ENCODE measurements around the gene SPTB. TPM values are rescaled to one million over a fixed set of nuclear protein-coding genes. Genes with fewer than 3 reads are reported as not detected.

SPTB gene
- total RNA-seq, 1 donor from 2014 or later: 4.6 TPM

DNA sequence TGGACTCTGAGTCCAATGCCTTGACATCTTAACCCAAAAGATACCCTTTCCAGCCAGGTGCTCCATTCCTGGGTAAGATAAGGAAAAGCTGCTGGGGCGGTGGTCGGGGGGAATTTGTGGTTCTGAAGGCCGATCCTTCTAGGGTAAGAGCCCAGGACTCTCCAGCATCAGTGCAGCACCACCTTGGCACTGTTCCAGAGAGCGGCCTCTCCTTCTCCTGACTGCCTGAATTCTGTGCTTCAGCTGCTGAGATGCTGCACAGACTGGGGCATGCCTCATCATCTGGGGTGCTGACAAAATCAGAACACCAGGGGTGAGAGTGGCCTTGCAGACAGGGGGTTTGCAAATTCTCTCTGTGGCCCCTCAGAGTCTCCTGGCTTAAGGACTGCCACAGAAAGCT, 87.5 kb downstream of the SPTB start:
- DNase-seq (ENCODE audit: low read depth): no peak

- no peak for DNase-seq (ENCODE audit: low read depth)
These were observed 89.2 kb downstream of the SPTB start for GRCh38 chr14:64790478-64790877.

- DNase-seq (ENCODE audit: low read depth): no peak
These were observed 90.0 kb downstream of the SPTB start for GRCh38 chr14:64789696-64790095.

GRCh38 chr14:64788706-64789105, 91.0 kb downstream of the SPTB start:
- DNase-seq (ENCODE audit: low read depth): peak; percentile 77

DNA sequence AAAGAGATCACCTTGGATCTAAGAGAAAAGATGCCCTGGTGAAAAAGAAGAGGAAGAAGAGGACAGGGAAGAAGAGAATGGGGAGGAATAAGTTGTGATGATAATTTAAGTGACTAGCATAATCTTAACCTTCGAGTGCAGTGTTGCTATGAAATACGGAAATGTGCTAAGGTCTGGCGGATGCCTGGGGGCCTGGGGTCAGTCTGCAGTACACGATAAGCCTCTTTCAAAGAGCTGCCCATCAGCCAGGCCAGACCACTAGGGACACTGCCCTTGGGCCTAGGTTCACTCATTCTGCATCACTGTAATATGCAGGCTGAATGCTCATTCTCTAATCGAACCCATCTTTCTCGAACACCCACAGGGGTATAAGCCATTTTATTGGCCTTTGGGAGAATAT, 92.1 kb downstream of the SPTB start:
- no peak for DNase-seq (ENCODE audit: low read depth)

- DNase-seq (ENCODE audit: low read depth): peak; percentile 24
These were observed 93.2 kb downstream of the SPTB start for GRCh38 chr14:64786296-64787149.

DNA sequence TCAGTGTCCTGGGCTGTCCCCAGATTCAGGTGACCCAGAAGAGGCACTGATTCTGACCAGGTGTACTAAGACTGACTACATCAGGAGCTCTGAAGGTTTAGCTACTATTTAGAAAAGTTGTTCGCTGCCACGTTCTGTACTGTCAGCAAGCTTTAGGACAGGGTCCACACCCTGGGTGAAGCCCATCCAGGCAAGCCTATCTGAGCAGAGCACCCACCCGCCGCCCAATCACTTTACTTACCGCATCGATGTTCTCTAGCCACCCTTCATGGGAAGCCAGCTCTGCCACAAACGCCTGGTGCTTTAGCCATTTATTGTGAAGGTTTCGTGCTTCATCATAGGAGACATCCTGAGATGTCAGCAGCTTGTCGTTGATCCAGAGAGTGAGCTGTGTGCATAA, 95.7 kb downstream of the SPTB start:
- no peak for DNase-seq (ENCODE audit: low read depth)

DNA sequence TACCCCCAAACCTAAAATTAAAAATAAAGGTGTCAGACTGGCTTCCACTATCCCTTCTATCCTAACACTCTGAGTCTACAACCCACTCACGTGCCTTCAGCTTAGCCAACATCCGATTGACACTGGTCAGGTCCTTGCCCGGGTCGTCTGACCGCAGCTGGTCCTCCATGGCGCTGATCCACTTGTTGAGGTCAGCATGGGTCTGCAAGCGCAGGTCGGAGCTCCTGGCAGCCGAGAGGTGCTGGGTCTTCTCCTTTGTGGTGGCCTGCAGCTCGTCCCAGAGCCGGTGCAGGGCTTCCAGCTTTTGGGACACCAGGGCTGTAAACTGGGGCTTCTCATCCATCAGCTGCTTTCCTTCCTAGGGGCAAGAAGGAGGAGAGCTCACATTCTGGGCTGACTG, 97.5 kb downstream of the SPTB start:
- DNase-seq (ENCODE audit: low read depth): no peak

GRCh38 chr14:64779472-64779871, 100.2 kb downstream of the SPTB start:
- DNase-seq (ENCODE audit: low read depth): peak; percentile 65

DNA sequence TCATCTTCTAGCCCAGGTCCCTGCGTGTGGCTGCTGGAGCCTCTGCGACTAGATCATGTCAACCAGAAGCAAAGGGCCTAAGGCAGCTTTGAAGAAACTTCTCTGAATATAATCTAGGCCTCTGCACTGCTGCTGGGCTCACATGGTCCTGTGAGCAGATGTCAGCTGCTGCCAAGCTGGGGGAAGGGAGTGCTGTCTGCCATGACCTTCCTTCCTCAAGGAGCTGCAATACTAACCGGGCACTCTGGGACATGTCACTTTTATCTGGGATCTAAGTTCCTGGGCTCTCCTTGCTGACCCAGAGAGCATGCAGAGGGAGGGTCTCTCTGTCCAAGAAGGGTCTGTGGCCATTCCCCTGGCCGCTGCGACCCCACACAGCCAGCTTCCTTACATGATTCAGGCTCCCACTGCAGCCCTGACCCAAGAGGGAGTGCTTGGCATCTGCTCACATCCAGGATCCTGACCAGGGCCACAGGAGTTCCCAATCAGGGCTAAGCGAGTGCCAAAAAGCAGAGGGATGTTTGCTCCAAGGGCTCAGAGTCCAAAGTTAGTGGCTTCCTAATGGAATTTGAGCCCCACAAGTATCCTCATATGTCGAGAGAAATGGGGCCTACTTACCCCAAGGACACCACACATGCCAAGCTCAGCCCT, 101.5 kb downstream of the SPTB start:
- DNase-seq (ENCODE audit: low read depth): peak; percentile 45

DNA sequence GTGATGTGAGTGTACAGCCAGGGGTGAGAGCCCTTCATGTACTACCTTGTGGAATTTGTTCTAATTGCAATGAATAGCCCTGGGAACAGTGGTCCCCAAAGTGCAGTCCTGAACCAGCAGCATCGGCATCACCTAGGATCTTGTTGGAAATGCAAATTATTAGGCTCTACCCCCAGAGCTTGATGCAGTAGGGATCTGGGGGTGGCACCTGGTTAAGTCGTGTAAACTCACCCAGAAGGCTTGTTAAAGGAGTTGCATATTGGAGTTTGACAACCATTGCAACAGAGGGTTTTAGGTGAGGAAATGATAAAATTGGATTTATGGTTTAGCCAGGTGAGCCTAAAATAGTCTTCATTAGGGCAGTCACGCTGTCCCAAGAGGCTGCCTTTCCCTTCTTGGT, 102.2 kb downstream of the SPTB start:
- DNase-seq (ENCODE audit: low read depth): no peak

DNA sequence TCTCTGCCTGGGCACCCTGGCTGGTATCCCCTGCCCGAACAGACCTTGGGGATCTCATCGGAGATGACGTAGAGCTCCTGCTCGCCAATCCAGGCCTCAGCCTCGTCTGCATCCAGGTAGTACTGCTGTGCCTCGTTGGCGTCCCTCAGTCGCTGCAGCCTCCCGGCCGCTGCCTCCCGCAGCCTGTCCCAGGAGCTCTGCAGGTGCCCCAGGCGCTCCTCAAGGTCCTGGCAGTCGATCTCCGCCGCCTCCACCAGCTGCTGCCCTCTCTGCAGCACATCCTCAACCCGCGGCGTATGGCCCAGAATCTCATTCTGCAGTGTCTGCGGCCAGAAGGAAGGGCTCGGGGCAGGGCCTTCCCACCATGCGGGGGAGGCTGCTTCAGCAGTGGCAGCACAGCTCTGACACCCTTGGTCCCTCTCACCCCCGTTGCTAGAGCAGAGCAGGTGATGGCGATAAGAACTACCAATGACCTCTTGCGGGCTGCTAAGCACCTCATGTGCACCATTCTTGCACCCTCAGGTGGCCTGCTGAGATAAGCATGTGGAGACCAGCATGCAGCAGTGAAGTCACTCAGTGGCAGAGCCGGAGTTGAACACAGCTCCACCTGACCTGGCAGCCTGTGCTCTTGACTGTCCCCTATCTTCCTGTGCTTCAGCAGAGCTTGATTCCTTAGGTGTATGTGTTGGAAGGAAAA, 104.5 kb downstream of the SPTB start:
- no peak for DNase-seq (ENCODE audit: low read depth)

- no peak for DNase-seq (ENCODE audit: low read depth)
These were observed 105.4 kb downstream of the SPTB start for GRCh38 chr14:64774272-64774671.

DNA sequence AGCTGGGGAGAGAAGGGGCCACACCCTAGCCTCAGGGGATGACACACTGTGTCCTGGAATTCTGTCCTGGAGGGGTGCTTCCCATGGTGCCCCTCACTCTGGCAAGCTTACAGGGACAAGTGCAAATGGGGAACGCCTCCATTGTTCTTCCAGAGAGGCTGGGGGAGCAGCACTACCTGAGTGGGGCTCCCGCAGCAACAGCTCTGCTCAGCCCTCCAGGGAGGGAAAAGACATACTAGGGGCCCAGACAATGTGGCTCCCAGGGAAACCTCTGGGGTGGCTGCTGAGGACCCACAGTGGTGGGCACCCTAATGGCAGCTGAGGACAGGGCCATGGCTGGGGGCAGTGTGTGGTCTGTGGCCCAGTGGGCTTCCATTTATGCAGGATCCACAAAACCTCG, 106.1 kb downstream of the SPTB start:
- DNase-seq (ENCODE audit: low read depth): no peak

GRCh38 chr14:64773046-64773445, 106.7 kb downstream of the SPTB start:
- no peak for DNase-seq (ENCODE audit: low read depth)

DNA sequence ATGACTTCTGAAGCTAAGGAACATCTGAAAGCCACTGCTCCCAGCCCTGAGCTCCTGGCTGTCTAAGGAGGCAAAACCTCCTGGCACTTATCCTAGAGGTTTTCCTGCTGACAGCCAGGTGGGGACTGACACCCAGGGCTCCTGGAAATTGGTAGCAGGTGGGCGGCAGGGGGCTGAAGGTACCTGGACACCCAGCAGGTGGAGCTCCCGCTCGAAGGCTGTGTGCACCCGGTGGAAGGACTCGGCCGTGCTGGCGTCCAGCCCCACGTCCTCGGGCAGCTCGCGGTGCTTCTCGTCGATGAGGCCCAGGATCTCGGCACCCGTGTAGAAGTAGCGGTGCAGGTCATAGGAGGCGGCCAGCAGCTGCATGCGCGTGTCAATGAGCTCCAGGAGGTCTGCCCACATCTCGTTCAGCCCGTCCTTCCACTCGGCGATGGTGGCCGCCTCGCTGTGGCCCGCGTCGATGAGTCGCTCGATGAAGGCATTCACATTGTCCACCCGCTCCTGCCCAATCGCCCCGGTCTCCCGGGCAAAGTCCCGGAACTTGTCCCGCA, 107.2 kb downstream of the SPTB start:
- no peak for DNase-seq (ENCODE audit: low read depth)

DNA sequence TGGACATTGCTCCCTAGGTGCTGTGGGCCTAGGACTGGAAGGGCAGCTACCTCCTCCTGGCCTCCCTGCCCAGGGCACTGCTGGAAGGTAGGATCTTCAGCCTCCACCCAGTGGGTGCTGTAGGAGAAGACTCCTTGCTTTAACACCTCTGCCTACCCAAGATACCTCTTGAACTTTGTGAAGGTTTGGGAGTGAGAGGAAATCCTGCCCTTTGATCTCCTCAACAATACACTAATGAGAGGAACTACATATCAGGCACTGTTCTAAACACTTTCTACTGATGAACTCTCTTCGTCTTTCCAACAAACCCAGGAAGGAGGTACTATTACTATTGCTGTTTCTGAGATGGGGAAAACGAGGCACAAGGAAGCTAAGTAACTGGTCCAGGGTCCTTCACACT, 108.5 kb downstream of the SPTB start:
- DNase-seq (ENCODE audit: low read depth): no peak

DNA sequence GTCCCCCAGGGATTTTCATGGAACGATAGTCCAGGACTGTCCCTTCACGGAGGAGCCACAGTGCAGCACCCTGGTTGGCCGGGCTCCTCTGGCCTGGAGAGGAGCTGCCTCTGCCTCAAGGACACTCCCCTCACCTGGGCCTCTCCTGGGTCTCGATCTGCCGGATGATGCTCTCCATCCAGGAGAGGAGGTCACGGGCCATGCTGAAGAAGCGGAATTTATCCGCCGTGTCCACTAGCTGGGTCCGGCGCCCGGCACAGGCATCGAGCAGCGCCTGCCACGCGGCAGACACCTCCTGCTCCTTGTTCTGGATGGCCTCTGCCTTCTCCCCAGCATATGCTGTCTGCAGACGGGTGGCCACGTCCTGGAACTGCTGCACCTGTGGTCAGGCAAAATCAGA, 109.0 kb downstream of the SPTB start:
- no peak for DNase-seq (ENCODE audit: low read depth)

DNA sequence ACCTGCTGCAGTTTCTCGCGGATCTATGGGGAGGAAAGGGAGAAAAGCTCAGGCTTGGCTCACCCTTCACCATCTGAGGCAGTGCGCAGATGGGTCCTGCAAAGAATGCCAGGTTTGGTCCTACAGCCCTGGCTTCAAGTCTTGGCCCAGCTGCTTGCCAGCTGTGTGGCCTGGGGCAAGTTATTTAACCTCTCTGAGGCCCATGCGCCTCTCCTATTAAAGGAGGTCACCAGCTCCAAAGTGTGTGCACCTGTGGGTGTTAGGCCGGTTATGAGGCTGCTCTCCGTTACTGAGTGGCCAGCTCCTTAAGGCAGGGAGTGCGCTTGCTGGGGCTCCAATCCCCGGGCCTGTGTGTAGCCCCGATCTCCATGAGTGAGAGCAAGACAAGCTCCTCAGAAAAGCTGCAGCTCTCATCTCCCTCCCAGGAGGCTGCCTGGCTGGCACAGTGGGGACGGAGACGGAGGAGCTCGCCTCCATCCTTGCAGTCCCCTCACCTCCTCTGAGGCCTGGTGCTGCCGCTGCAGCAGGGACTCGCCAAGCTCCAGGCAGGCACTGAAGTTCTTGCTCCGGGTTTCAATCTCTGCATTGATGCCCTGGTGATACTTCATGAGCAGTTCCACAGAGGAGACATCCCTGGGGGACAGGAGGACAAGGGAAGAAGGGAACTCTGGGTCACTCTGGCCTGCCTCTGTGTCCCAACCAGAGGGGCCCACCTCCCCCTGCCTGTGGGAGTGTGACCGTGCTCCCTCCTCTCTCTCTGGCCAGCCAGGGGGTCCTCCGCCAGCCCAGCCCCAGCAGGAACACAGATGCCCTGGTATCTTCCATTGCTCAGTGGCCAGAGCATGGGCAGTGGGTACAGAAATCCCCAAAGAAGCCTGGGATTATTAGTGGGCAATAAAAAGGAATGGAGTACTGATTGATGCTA, 110.3 kb downstream of the SPTB start:
- no peak for DNase-seq (ENCODE audit: low read depth)

DNA sequence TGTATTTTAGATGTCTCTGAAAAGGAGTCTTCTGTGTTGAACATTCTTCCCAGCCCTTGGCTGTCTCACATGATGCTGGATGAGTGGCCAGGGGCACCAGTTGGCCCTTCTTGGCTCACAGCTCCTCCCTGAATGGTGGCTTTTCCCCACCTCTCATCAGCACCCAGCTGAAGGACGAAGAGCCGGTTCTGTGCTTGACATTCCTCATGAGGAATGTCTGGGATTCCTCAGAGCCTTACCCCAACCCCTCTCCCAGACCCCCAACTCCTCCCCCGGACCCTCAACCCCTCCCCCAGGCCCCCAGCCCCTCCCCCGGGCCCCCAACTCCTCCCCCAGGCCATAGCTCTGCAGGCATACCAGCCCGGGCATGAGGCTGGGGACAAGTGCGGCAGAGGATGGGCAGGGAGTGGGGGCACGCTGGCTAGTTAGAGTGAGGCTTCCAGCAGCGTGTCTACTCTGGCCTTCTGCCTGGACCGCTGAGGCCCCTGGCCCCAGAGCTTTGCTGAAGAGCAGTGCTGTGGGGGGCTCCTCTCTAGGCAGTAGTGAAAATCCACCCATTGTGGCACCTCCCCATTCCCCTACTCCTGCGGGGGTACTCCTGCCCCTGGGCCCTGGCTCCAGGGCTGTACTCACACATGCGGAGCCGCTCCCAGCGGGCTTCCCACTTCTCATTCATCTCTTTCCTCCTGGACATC, 111.2 kb downstream of the SPTB start:
- no peak for DNase-seq (ENCODE audit: low read depth)

Measured in myocyte (in vitro differentiated cells).